IMR-90 (cell line): ENCODE results near the gene NHLRC2. TPM values are rescaled to one million over a fixed set of nuclear protein-coding genes. Genes with fewer than 3 reads are reported as not detected.
"Not testable (repeated sequence)": the region's sequence is repeated elsewhere in the genome, so short reads cannot be mapped to it uniquely, and the experiment has no call there.

Experiments
- ATAC-seq: fragments of 200-7000 bp; cut with Tn5 transposase; 2 replicates; pipeline ENCODE4 v1.9.1; 2020; ENCODE audit warnings: low read depth, mild to moderate bottlenecking, moderate library complexity
- BruUV-seq: library from RNA; stranded (reverse); fragments of 400-500 nt; replicated peaks from 2 replicates; lab custom pipeline; 2021; lab: Mats Ljungman, UMichigan
- CTCF ChIA-PET: fragments of 300-600 bp; formaldehyde crosslinking; extraction: SDS; loops from one replicate; lab custom pipeline; 2021; ENCODE audit warnings: antibody characterized with exemption; lab: Yijun Ruan, JAX
- POLR2A ChIA-PET: fragments of 300-600 bp; sonication (Branson Sonifier 250); formaldehyde crosslinking; loops from one replicate; lab custom pipeline; 2022; ENCODE audit warnings: antibody characterized with exemption; ENCODE audit not compliant: unreplicated experiment; lab: Charles Lee
- DNase-seq: peaks from one replicate; pipeline ENCODE4 v3.0.0; 2013
- H2AFZ ChIP-seq: replicated peaks from 2 replicates; pipeline ENCODE3; 2013; ENCODE audit warnings: low read length, mild to moderate bottlenecking; ENCODE audit not compliant: poor library complexity
- H2AK5ac ChIP-seq: 2 replicates; pipeline ENCODE4 v1.6.1; 2013; ENCODE audit warnings: low read depth, low read length, inconsistent platforms
- H2AK9ac ChIP-seq: replicated peaks from 2 replicates; pipeline ENCODE3; 2013; ENCODE audit warnings: mild to moderate bottlenecking, low read depth, low read length, moderate library complexity; ENCODE audit not compliant: poor library complexity
- H2BK120ac ChIP-seq: 2 replicates; pipeline ENCODE4 v1.6.1; 2013; ENCODE audit warnings: low read depth, low read length, inconsistent platforms
- H2BK15ac ChIP-seq: 3 replicates; pipeline ENCODE4 v1.6.1; 2013; ENCODE audit warnings: low read depth, low read length, inconsistent platforms
- H2BK20ac ChIP-seq: 2 replicates; pipeline ENCODE4 v1.6.1; 2013; ENCODE audit warnings: low read depth, mild to moderate bottlenecking, inconsistent platforms, low read length, moderate library complexity
- H2BK5ac ChIP-seq: 2 replicates; pipeline ENCODE4 v1.6.1; 2013; ENCODE audit warnings: mild to moderate bottlenecking, low read depth, low read length, inconsistent platforms; ENCODE audit not compliant: poor library complexity, severe bottlenecking
- H3K14ac ChIP-seq: replicated peaks from 2 replicates; pipeline ENCODE4 v1.6.1; 2013; ENCODE audit warnings: low read depth, low read length, inconsistent platforms
- H3K18ac ChIP-seq: 2 replicates; pipeline ENCODE4 v1.6.1; 2013; ENCODE audit warnings: low read depth, low read length, control low read depth
- H3K23ac ChIP-seq: 2 replicates; pipeline ENCODE4 v1.6.1; 2013; ENCODE audit warnings: low read depth, low read length, inconsistent platforms
- H3K27ac ChIP-seq: 2 replicates; pipeline ENCODE4 v1.5.1; 2013; ENCODE audit warnings: mild to moderate bottlenecking, control low read depth, low read length; ENCODE audit not compliant: insufficient read depth
- H3K27me3 ChIP-seq: 2 replicates; pipeline ENCODE4 v1.6.1; 2013; ENCODE audit warnings: low read length; ENCODE audit not compliant: control insufficient read depth, insufficient read depth
- H3K36me3 ChIP-seq: 2 replicates; pipeline ENCODE4 v1.6.1; 2013; ENCODE audit warnings: low read length, mixed read lengths; ENCODE audit not compliant: control insufficient read depth, insufficient read depth
- H3K4ac ChIP-seq: 2 replicates; pipeline ENCODE4 v1.6.1; 2013; ENCODE audit warnings: low read depth, low read length, inconsistent platforms
- H3K4me1 ChIP-seq: 2 replicates; pipeline ENCODE4 v1.6.1; 2013; ENCODE audit warnings: low read length, mixed read lengths; ENCODE audit not compliant: control insufficient read depth, insufficient read depth
- H3K4me2 ChIP-seq: 2 replicates; pipeline ENCODE4 v1.6.1; 2013; ENCODE audit warnings: low read depth, mild to moderate bottlenecking, control low read depth, low read length, moderate library complexity
- H3K4me3 ChIP-seq: 2 replicates; pipeline ENCODE4 v1.5.1; 2013; ENCODE audit warnings: low read depth, mild to moderate bottlenecking, control low read depth, low read length, moderate library complexity; ENCODE audit not compliant: insufficient read depth
- H3K56ac ChIP-seq: 2 replicates; pipeline ENCODE4 v1.6.1; 2013; ENCODE audit warnings: low read length, inconsistent platforms; ENCODE audit not compliant: insufficient read depth; ENCODE audit errors: extremely low read depth
- H3K79me1 ChIP-seq, 2 experiments: 2 replicates each; pipeline ENCODE4 v1.6.1; 2013; ENCODE audit warnings: low read length in 2 of 2, inconsistent platforms in 1 of 2, low read depth in 1 of 2
- H3K9ac ChIP-seq: 2 replicates; pipeline ENCODE4 v1.6.1; 2013; ENCODE audit warnings: low read depth, low read length, control low read depth
- H3K9me1 ChIP-seq: 2 replicates; pipeline ENCODE4 v1.6.1; 2013; ENCODE audit warnings: low read length, inconsistent platforms; ENCODE audit not compliant: insufficient read depth
- H3K9me3 ChIP-seq: 2 replicates; pipeline ENCODE4 v1.6.1; 2013; ENCODE audit warnings: low read length; ENCODE audit not compliant: control insufficient read depth, insufficient read depth
- H4K20me1 ChIP-seq: 2 replicates; pipeline ENCODE4 v1.6.1; 2013; ENCODE audit warnings: low read length, inconsistent platforms; ENCODE audit not compliant: insufficient read depth
- H4K5ac ChIP-seq: 2 replicates; pipeline ENCODE4 v1.6.1; 2013; ENCODE audit warnings: mild to moderate bottlenecking, low read depth, low read length, control low read depth
- H4K8ac ChIP-seq, 2 experiments: 2 replicates each; pipeline ENCODE4 v1.6.1; 2013; ENCODE audit warnings: low read depth in 2 of 2, low read length in 2 of 2, control low read depth in 1 of 2, inconsistent platforms in 1 of 2
- H4K91ac ChIP-seq: 2 replicates; pipeline ENCODE4 v1.6.1; 2013; ENCODE audit warnings: low read depth, low read length, inconsistent platforms; ENCODE audit not compliant: insufficient read depth
- BHLHE40 ChIP-seq: fragments of 150-350 bp; IDR thresholded peaks from 2 replicates; pipeline ENCODE4 v1.6.1; 2016; ENCODE audit warnings: mild to moderate bottlenecking, low read depth, low read length
- MAFK ChIP-seq: IDR thresholded peaks from 2 replicates; pipeline ENCODE4 v1.6.1; 2012; ENCODE audit warnings: low read depth, low read length, improper control_type of control experiment
- RFX5 ChIP-seq: IDR thresholded peaks from 2 replicates; pipeline ENCODE4 v1.8.0; 2012; ENCODE audit warnings: low read depth, mild to moderate bottlenecking, low read length, moderate library complexity
- USF2 ChIP-seq: fragments of 150-350 bp; IDR thresholded peaks from 2 replicates; pipeline ENCODE4 v1.6.1; 2017; ENCODE audit warnings: mild to moderate bottlenecking, antibody characterized with exemption, low read length, low read depth
- WGBS, 2 experiments: methylation state at CpG; one replicate each; pipeline versions ENCODE4 v1.1.5 to v1.1.7; 2013; ENCODE audit warnings: missing lambda C conversion rate in 2 of 2; ENCODE audit not compliant: insufficient read length in 1 of 2; ENCODE audit errors: extremely low coverage in 2 of 2; 5-methylcytosine and 5-hydroxymethylcytosine counted together
- dilution Hi-C: fragments of 300-500 bp; cut with HindIII; formaldehyde crosslinking; loops from one replicate; pipeline ENCODE4 v1.14.3; 2018; ENCODE audit warnings: low sequenced_read_pairs; ENCODE audit not compliant: unreplicated experiment
- in situ Hi-C: fragments of 300-500 bp; cut with MboI; formaldehyde crosslinking; loops from 3 replicates; pipeline ENCODE4 v1.14.3; 2019; ENCODE audit warnings: low sequenced_read_pairs, inconsistent platforms, mixed read lengths
- intact Hi-C: fragments of 100-400 bp; cut with micrococcal nuclease; formaldehyde crosslinking; loops from 2 replicates; pipeline ENCODE4 v1.10.0; 2022
- polyA plus RNA-seq, 3 experiments: library from polyadenylated mRNA; depleted of rRNA; stranded (reverse); fragments of >200 nt; gene quantifications; 2 replicates each; pipeline ENCODE4 v1.2.3, GENCODE V29; 2012; ENCODE audit warnings: low replicate concordance in 1 of 3
- total RNA-seq: library from RNA; depleted of rRNA; stranded (reverse); fragments of >200 nt; gene quantifications from 2 replicates; pipeline ENCODE4 v1.2.3, GENCODE V29; 2012

The NHLRC2 gene
- total and polyA plus RNA-seq, 2 of the 4 experiments (the other 2 are of a cell fraction), result 3.0 to 11.8 TPM

GRCh38 chr10:113941140-113941539 is 86.7 kb downstream of the NHLRC2 start:
- no peak overlapping the region for H2AK9ac ChIP-seq
- dilution Hi-C loops, result no loop called here
- no peak overlapping the region for H3K27ac ChIP-seq
- H3K79me1 ChIP-seq, result no peaks in the 10 kb centered on the region
- CTCF ChIA-PET, result no interaction called here
- H3K9me3 ChIP-seq, result no peaks in the 10 kb centered on the region
- H2BK15ac ChIP-seq, result no peak overlapping the region
- DNase-seq (no peak), ATAC-seq (no peak)
- H2AK5ac ChIP-seq, result no peak overlapping the region
- no peak overlapping the region for H2BK20ac ChIP-seq
- no peak overlapping the region for H3K56ac ChIP-seq
- no peak overlapping the region for H3K23ac ChIP-seq
- no peak overlapping the region for H3K18ac ChIP-seq
- H4K8ac ChIP-seq, result no peak overlapping the region
- H4K91ac ChIP-seq, result no peak overlapping the region
- no peaks in the 10 kb centered on the region for H4K20me1 ChIP-seq
- H2BK5ac ChIP-seq, result no peak overlapping the region
- no peak overlapping the region for H3K9ac ChIP-seq
- H3K14ac ChIP-seq, result no peak overlapping the region
- peaks cover 6% of the 10 kb centered on the region for H3K4me1 ChIP-seq
- H3K9me1 ChIP-seq, result peaks cover 3% of the 10 kb centered on the region
- no peak overlapping the region for H2AFZ ChIP-seq
- intact Hi-C loops, result loop anchor here (10.0 kb wide), 1 partner anchor 324 kb away; no protein-coding TSS in a partner anchor
- WGBS, 2 experiments, result no CpG with 5 or more reads among the region's 4 CpGs
- no TSS peak for BruUV-seq
- no peak overlapping the region for H3K4ac ChIP-seq
- H3K36me3 ChIP-seq, result no peaks in the 10 kb centered on the region
- no peak overlapping the region for H3K4me3 ChIP-seq
- in situ Hi-C loops, result no loop called here
- TF ChIP-seq RFX5, result no peak
- no peak for TF ChIP-seq USF2
- no peak for TF ChIP-seq BHLHE40
- TF ChIP-seq MAFK, result no peak
- H3K27me3 ChIP-seq, result peaks cover 13% of the 10 kb centered on the region; the same call in 1 of the 2 replicates
- H2BK120ac ChIP-seq, result no peak overlapping the region
- H4K5ac ChIP-seq, result no peak overlapping the region
- POLR2A ChIA-PET, result no interaction called here
- H3K4me2 ChIP-seq, result no peak overlapping the region

- H3K9me1 ChIP-seq, H3K4me2 ChIP-seq, H2BK15ac ChIP-seq, H4K20me1 ChIP-seq, H3K4ac ChIP-seq, H3K18ac ChIP-seq, in situ Hi-C loops, H4K91ac ChIP-seq, DNase-seq, H3K27me3 ChIP-seq, H4K5ac ChIP-seq, H4K8ac ChIP-seq, CTCF ChIA-PET, H3K4me1 ChIP-seq, H2BK20ac ChIP-seq, H3K14ac ChIP-seq, H3K9ac ChIP-seq, H2BK5ac ChIP-seq, H3K4me3 ChIP-seq, H3K23ac ChIP-seq, ATAC-seq, BruUV-seq, H3K9me3 ChIP-seq, H2AK9ac ChIP-seq, H3K36me3 ChIP-seq, H3K27ac ChIP-seq, POLR2A ChIA-PET, H3K56ac ChIP-seq, H3K79me1 ChIP-seq, H2AK5ac ChIP-seq, dilution Hi-C loops: not testable (repeated sequence)
- peak overlapping the region; percentile 64 for H2AFZ ChIP-seq
- H2BK120ac ChIP-seq, result peak overlapping the region; percentile 37; the same call in 1 of the 2 replicates
- intact Hi-C loops, result loop anchor here (10.0 kb wide), 1 partner anchor 322 kb away; no protein-coding TSS in a partner anchor
- WGBS, 2 experiments, result no CpG with 5 or more reads among the region's 7 CpGs
Measured at GRCh38 chr10:113943196-113943595, 88.7 kb downstream of the NHLRC2 start.
